ENCODE results near the gene PACS2.

The PACS2 gene

GRCh38 chr14:105439179-105439578 lies 124.6 kb downstream of the PACS2 start:
- TF ChIP-seq, protein P1, sequence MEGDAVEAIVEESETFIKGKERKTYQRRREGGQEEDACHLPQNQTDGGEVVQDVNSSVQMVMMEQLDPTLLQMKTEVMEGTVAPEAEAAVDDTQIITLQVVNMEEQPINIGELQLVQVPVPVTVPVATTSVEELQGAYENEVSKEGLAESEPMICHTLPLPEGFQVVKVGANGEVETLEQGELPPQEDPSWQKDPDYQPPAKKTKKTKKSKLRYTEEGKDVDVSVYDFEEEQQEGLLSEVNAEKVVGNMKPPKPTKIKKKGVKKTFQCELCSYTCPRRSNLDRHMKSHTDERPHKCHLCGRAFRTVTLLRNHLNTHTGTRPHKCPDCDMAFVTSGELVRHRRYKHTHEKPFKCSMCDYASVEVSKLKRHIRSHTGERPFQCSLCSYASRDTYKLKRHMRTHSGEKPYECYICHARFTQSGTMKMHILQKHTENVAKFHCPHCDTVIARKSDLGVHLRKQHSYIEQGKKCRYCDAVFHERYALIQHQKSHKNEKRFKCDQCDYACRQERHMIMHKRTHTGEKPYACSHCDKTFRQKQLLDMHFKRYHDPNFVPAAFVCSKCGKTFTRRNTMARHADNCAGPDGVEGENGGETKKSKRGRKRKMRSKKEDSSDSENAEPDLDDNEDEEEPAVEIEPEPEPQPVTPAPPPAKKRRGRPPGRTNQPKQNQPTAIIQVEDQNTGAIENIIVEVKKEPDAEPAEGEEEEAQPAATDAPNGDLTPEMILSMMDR (IDR thresholded peaks at IDR 0.05; ENCODE audit: insufficient read depth, low read length, missing control alignments), result no peak
- ChIA-PET CTCF (interaction anchor here (3.0 kb wide), 1 partner anchor 9 kb away, joined by 11 read pairs; no protein-coding TSS in a partner anchor), POLR2A (no interaction called here)
- no peak overlapping the region for H3K4me3 ChIP-seq (ENCODE audit: low read depth, low read length)
- no peak for DNase-seq (ENCODE audit: low read depth, low spot score)

DNA sequence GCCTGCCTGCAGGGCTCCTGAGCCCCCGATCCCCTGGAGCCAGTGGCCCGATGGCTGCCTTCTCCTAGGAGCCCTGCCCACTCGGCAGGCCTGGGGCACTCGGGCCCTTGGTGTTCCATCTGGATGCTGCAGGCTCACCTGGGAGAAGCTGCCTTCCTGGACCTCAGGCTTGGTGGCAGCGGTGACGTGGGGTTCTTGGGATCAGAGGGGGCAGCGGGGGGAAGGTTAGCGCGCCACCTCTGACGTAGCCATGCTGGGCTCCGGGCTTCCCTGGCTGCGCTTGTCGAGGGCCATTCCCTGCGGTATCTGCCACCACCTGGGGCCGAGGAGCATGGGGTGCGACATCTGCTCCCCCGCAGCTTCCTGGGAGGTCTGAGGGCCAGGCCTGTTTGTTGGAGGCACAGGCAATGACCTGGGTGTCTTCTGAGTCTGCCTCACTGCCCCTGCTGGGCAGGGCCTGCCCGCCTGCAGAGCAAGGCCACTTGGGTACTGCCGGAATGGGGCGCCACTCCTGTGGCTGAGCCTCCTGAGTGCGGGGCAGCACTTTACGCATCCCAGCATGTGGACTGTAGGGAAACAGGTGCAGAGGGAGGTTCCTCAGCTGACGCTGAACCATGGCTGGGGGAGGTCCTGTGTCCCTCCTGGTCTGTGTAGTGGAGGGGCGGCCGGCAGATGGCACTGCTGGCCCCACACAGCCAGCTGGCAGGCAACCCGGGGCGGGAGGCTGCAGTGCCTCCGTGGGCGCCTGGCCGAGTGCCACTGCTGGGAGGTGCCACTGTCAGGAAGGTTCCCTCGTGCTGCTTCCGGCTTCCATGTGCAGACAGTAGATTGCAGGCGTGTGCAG lies 125.4 kb downstream of the PACS2 start:
- no peak for DNase-seq (ENCODE audit: low read depth, low spot score)
- TF ChIP-seq, protein P1 (IDR thresholded peaks at IDR 0.05; ENCODE audit: insufficient read depth, low read length, missing control alignments), result no peak
- ChIA-PET CTCF (interaction anchor here (3.0 kb wide), 1 partner anchor 8 kb away, joined by 11 read pairs; no protein-coding TSS in a partner anchor), POLR2A (no interaction called here)
- H3K4me3 ChIP-seq (ENCODE audit: low read depth, low read length), result no peak overlapping the region

DNA sequence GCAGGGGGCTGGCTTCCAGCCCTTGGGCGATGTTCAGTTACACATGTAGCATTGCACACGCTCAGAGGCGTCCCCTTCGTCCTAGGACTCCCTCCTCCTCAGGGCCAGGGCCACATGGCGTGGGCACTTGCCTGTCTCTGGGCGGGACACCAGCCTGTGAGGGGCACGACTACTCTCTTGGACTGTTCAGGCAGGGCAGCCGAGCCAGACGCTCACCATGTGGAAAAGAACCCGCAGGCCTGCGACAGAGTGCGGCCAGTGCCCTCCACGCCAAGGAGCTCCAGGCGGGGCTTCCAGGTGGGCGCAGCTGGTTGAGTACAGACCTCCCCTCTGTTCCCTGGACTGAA lies 126.0 kb downstream of the PACS2 start:
- ChIA-PET POLR2A (no interaction called here), CTCF (no interaction called here)
- TF ChIP-seq, protein P1 (IDR thresholded peaks at IDR 0.05; ENCODE audit: insufficient read depth, low read length, missing control alignments), result no peak

GRCh38 chr14:105440992-105441391 lies 126.4 kb downstream of the PACS2 start:
- ChIA-PET CTCF (no interaction called here), POLR2A (no interaction called here)
- DNase-seq (ENCODE audit: low read depth, low spot score), result no peak
- H3K4me3 ChIP-seq (ENCODE audit: low read depth, low read length), result no peak overlapping the region
- TF ChIP-seq, protein P1 (IDR thresholded peaks at IDR 0.05; ENCODE audit: insufficient read depth, low read length, missing control alignments), result no peak

More for the DNA sequence above, 126.0 kb downstream of the PACS2 start:
- no peak for DNase-seq (ENCODE audit: low read depth, low spot score)
- H3K4me3 ChIP-seq (ENCODE audit: low read depth, low read length), result no peak overlapping the region

GRCh38 chr14:105442125-105442524 lies 127.6 kb downstream of the PACS2 start:
- no peak overlapping the region for H3K4me3 ChIP-seq (ENCODE audit: low read depth, low read length)
- TF ChIP-seq, protein P1 (IDR thresholded peaks at IDR 0.05; ENCODE audit: insufficient read depth, low read length, missing control alignments), result no peak
- no peak for DNase-seq (ENCODE audit: low read depth, low spot score)
- ChIA-PET CTCF (no interaction called here), POLR2A (no interaction called here)

GRCh38 chr14:105442834-105443233 lies 128.3 kb downstream of the PACS2 start:
- H3K4me3 ChIP-seq (ENCODE audit: low read depth, low read length), result no peak overlapping the region
- DNase-seq (ENCODE audit: low read depth, low spot score), result no peak
- CTCF ChIA-PET, result no interaction called here
- TF ChIP-seq, protein P1 (IDR thresholded peaks at IDR 0.05; ENCODE audit: insufficient read depth, low read length, missing control alignments), result no peak
- POLR2A ChIA-PET, result no interaction called here
